HG03378 (cell line): Measurements from ENCODE around the gene GRIA4.

Experiments used
- ATAC-seq: cut with Tn5 transposase; IDR thresholded peaks from one replicate; pipeline ENCODE4 v1.9.1; 2021; ENCODE audit warnings: mild to moderate bottlenecking, moderate library complexity; ENCODE audit not compliant: unreplicated experiment

The GRIA4 gene

DNA sequence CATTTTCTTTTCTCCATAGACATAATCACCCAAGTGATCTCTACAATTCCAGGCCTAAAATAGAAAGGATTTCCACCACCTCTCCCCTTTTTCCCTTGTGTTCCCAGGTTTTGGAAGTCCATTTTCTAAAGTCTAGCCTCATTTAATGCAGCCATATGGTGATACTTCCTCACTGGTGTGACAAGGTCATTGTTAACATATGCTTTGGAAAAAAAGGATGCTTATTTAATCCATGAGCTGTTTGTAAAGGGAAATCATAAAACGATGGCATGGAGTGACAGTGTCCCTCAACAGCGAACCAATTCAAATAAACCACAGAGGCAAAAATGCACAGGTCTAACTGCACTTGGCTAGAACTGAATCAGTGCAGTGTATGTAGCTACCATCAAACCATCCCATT lies 26.6 kb downstream of the GRIA4 start:
- no peak for ATAC-seq

- ATAC-seq = no peak
These were observed 29.7 kb downstream of the GRIA4 start for GRCh38 chr11:105639527-105639926.

GRCh38 chr11:105641433-105641832 lies 31.6 kb downstream of the GRIA4 start:
- ATAC-seq = no peak

- no peak for ATAC-seq
These were observed 33.0 kb downstream of the GRIA4 start for GRCh38 chr11:105642870-105643269.

GRCh38 chr11:105644839-105645573 lies 35.1 kb downstream of the GRIA4 start:
- no peak for ATAC-seq

- no peak for ATAC-seq
These were observed 37.9 kb downstream of the GRIA4 start for GRCh38 chr11:105647780-105648179.

DNA sequence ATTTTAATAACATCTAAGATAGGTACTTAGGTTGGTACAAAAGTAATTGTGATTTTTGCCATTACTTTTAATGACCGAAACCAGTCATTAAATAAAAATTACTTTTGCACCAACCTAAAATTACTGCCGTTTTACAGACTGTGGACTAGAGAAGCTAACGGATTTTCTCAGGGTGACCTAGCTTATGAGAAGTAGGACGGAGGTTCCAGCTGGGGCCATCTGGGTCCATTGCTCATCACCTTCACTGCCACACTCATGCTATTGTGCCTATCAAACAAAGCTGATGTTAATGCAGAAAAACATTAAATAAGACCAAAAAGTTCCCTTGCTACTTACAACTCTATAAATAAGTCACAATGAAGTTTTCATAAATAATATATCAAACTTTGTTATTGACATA lies 38.9 kb downstream of the GRIA4 start:
- no peak for ATAC-seq

DNA sequence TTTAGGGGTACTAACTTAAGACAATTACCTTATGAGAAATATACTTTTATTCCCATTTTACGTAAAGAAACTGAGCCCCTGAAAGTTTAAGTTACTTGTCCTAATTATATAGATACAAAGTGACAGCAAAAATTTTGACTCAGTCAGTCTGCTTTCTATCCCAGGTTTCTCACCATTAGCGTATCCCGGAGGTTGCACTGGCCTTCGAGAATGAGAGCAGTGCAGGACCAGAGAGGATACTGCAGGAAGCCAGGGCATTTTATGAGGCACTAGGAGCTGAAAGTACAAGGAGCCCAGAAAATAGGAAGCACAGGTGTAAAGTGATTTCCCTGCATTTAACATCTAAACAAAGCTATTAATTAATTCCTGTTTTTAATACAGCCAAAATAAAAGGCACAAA lies 55.4 kb downstream of the GRIA4 start:
- ATAC-seq = no peak

DNA sequence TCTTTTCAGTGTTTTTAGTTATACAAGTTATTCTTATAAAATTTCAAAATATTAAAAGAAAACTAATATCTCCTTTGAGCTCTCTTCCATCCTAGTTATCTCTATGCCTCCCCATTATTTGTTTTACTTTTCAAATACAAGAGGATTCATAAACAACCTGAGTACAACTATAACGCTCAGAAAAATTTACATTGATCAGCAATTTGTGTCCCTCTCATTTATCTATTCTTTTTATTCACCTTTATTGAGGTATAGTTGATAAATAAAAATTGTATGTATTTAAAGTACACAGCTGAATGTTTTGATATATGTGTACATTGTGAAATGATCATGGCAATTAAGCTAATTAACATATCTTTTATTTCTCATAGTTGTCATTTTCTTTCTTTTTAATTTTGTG lies 57.6 kb downstream of the GRIA4 start:
- ATAC-seq = no peak

- ATAC-seq = no peak
These were observed 60.9 kb downstream of the GRIA4 start for GRCh38 chr11:105670811-105671210.

- no peak for ATAC-seq
These were observed 63.2 kb downstream of the GRIA4 start for GRCh38 chr11:105673089-105673488.

GRCh38 chr11:105689631-105690030 lies 79.8 kb downstream of the GRIA4 start:
- no peak for ATAC-seq

DNA sequence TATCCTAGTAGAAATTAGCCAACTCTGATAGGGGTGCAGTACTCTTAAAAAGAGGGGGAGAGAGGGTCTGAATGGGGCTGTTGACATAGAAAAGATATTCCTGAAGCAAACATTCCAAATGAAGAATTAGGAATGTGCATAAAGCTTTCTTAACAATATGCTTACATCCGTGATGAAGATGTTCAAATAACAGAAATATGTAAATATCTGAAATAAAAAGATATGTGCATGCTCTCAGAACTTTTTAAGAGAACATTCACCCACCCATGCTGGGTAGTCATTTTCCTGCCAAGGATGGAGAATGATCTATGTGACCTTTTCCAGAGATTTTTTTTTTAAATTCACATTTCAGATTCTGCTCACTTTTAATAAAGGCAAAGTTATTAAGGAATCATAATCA lies 80.6 kb downstream of the GRIA4 start:
- ATAC-seq = no peak

GRCh38 chr11:105693075-105693759 lies 83.3 kb downstream of the GRIA4 start:
- no peak for ATAC-seq

DNA sequence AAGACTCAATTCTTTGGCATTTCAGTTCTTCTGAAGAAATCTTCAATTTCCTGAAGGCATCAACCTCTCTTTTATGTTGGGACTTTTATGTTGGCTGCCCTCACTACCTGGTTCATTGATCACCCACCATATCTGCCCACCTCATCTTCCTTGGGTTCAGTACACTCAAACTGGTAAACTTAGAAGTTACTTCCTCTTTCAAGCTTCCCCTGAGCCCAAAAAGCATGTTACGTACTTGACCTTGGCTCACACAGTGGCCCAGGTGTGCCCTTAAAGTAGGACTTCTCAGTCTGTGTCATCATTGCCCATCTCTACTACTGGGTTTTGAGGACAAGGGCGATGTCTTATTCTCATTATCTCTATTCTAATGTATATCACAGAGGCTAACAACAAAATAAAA lies 86.1 kb downstream of the GRIA4 start:
- ATAC-seq = peak; percentile 55

- no peak for ATAC-seq
These were observed 87.4 kb downstream of the GRIA4 start for GRCh38 chr11:105697291-105697690.

GRCh38 chr11:105699203-105699602 lies 89.3 kb downstream of the GRIA4 start:
- no peak for ATAC-seq

- no peak for ATAC-seq
These were observed 90.4 kb downstream of the GRIA4 start for GRCh38 chr11:105700271-105700670.

DNA sequence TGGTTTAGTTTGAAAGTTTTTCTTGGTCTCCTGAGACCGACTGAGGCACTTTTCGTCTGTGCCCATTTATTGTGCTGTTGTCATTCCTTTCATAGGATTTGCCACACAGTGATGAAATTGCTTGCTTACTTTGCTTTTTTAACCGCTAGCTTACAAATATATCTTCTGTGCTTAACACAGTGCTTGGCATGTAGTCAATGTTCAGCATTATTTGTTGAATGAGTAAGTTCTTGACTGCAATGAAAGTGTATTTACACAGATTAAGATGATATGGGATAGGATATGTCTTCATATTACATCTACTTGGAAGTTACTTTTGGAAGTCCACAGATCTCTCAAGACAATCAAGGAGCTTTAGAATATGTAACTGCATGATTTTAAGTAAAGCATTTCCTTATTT lies 91.2 kb downstream of the GRIA4 start:
- no peak for ATAC-seq

GRCh38 chr11:105705786-105706530 lies 96.1 kb downstream of the GRIA4 start:
- no peak for ATAC-seq

DNA sequence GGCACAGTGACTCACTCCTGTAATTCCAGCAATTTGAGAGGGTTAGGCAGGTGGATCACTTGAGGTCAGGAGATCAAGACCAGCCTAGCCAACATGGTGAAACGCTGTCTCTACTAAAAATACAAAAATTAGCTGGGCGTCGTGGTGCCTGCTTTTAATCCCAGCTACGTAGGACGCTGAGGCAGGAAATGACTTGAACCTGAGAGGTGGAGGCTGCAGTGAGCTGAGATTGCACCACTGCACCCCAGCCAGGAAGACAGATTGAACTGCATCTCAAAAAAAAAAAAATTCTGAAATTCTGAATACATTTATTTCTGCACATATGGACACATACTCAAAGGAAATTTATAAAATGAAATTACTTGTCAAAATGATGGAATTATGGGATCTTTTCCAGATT lies 103.2 kb downstream of the GRIA4 start:
- ATAC-seq = no peak

DNA sequence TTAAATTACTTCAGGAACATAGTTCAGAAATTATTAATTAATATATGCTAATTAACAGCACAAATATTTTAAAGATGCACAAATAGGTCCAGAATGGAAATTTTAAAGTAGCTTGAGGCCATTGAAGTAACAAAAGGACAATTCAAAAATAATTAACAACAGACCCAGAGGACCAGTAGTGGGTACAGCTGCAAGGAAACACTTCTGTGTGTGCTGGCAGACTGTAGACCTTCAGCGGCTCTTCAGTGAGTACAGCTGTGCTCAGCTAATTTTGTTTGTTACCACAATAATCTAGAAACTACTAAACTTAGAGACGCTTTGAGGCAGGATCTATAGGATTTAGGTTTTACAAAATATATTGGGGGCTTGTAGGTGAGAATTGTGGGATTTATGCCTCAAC lies 103.8 kb downstream of the GRIA4 start:
- no peak for ATAC-seq
